HCT116 (cell line): ENCODE results near the gene LRIG1. TPM values are rescaled to one million over a fixed set of nuclear protein-coding genes. Genes with fewer than 3 reads are reported as not detected.

Source experiments
- ATAC-seq: fragments of 200-7000 bp; cut with Tn5 transposase; 2 replicates; pipeline ENCODE4 v1.9.1; 2020; ENCODE audit warnings: mild to moderate bottlenecking, moderate library complexity
- Bru-seq: library from RNA; stranded (reverse); fragments of 400-500 nt; gene quantifications from one replicate; lab custom pipeline; 2021; lab: Mats Ljungman, UMichigan
- BruChase-seq, 2 experiments: library from RNA; stranded (reverse); fragments of 400-500 nt; gene quantifications; one replicate each; lab custom pipeline; 2021; lab: Mats Ljungman, UMichigan
- BruUV-seq: library from RNA; stranded (reverse); fragments of 400-500 nt; replicated peaks from 2 replicates; lab custom pipeline; 2021; lab: Mats Ljungman, UMichigan
- CTCF ChIA-PET: fragments of 300-600 bp; sonication (Branson Sonifier 250); formaldehyde crosslinking; loops from one replicate; lab custom pipeline; 2021; ENCODE audit warnings: antibody characterized with exemption; lab: Charles Lee
- POLR2A ChIA-PET: fragments of 300-600, 350-600 bp; sonication (Branson Sonifier 250); formaldehyde crosslinking; loops from one replicate; lab custom pipeline; 2021; ENCODE audit warnings: antibody characterized with exemption; lab: Charles Lee
- RAD21 ChIA-PET, 2 experiments: fragments of 300-600 bp; sonication (Branson Sonifier 250); formaldehyde crosslinking; loops; one replicate each; lab custom pipeline; 2023; ENCODE audit warnings: low total read pairs in 2 of 2; ENCODE audit not compliant: uncharacterized antibody in 2 of 2, unreplicated experiment in 2 of 2, low non-redundant PET in 1 of 2; lab: Charles Lee
- DNase-seq: peaks from one replicate; pipeline ENCODE4 v3.0.0-alpha.2; 2010; ENCODE audit warnings: low read depth, low spot score
- H2AFZ ChIP-seq: fragments of 200-600 bp; shearing (Covaris generic), sonication (generic); 2 replicates; pipeline ENCODE4 v1.6.1; 2017; ENCODE audit warnings: low read depth, mixed run types, mixed read lengths, antibody characterized with exemption, low read length; ENCODE audit not compliant: poor library complexity, severe bottlenecking
- H3K27ac ChIP-seq: 2 replicates; pipeline ENCODE4 v1.5.1; 2012; ENCODE audit warnings: low read depth, low read length
- H3K27me3 ChIP-seq: fragments of 200-600 bp; sonication (generic); 2 replicates; pipeline ENCODE4 v1.6.1; 2016; ENCODE audit warnings: mixed run types, low read length, mixed read lengths; ENCODE audit not compliant: insufficient read depth
- H3K36me3 ChIP-seq, 2 experiments: fragments of 200-500 bp in 1 of 2; fragments of 200-600 bp in 1 of 2; sonication (Bioruptor generic) in 1 of 2; sonication (generic) in 1 of 2; 2 replicates each; pipeline versions ENCODE4 v1.5.1 to v1.6.1; 2014 to 2016; ENCODE audit warnings: low read length in 2 of 2, inconsistent platforms in 1 of 2, mixed read lengths in 1 of 2, mixed run types in 1 of 2; ENCODE audit not compliant: insufficient read depth in 2 of 2, control insufficient read depth in 1 of 2
- H3K4me1 ChIP-seq, 2 experiments: fragments of 200-600 bp in 1 of 2; sonication (generic) in 1 of 2; 2 replicates each; pipeline versions ENCODE4 v1.5.1 to v1.6.1; 2012 to 2017; ENCODE audit warnings: low read length in 2 of 2, inconsistent platforms in 1 of 2, mild to moderate bottlenecking in 1 of 2, mixed read lengths in 1 of 2, mixed run types in 1 of 2, moderate library complexity in 1 of 2; ENCODE audit not compliant: insufficient read depth in 2 of 2, control insufficient read depth in 1 of 2
- H3K4me2 ChIP-seq: fragments of 200-600 bp; sonication (generic); 2 replicates; pipeline ENCODE4 v1.6.1; 2017; ENCODE audit warnings: mixed run types, low read length, mixed read lengths
- H3K4me3 ChIP-seq, 2 experiments: fragments of 200-600 bp in 1 of 2; sonication (generic) in 1 of 2; replicated peaks in 1 of 2; 2 replicates each; pipeline ENCODE4 v1.5.1; 2011 to 2016; ENCODE audit warnings: low read length in 2 of 2, control low read depth in 1 of 2, low read depth in 1 of 2, mild to moderate bottlenecking in 1 of 2, mixed read lengths in 1 of 2, mixed run types in 1 of 2
- H3K79me2 ChIP-seq: fragments of 200-600 bp; sonication (generic); 2 replicates; pipeline ENCODE4 v1.6.1; 2017; ENCODE audit warnings: mild to moderate bottlenecking, mixed run types, low read length, moderate library complexity, mixed read lengths; ENCODE audit not compliant: insufficient read depth
- H3K9ac ChIP-seq: fragments of 200-600 bp; sonication (generic); 2 replicates; pipeline ENCODE4 v1.6.1; 2016; ENCODE audit warnings: low read length, mixed read lengths
- H3K9me2 ChIP-seq: fragments of 200-600 bp; sonication (generic), shearing (Covaris generic); 2 replicates; pipeline ENCODE4 v1.6.1; 2017; ENCODE audit warnings: mixed run types, mild to moderate bottlenecking, moderate library complexity; ENCODE audit not compliant: insufficient read depth
- H3K9me3 ChIP-seq, 2 experiments: fragments of 200-500 bp in 1 of 2; fragments of 200-600 bp in 1 of 2; sonication (Bioruptor generic) in 1 of 2; sonication (generic) in 1 of 2; 2 replicates each; pipeline ENCODE4 v1.6.1; 2014 to 2017; ENCODE audit warnings: low read length in 2 of 2, mixed read lengths in 2 of 2, inconsistent platforms in 1 of 2, low read depth in 1 of 2, mild to moderate bottlenecking in 1 of 2, mixed run types in 1 of 2, moderate library complexity in 1 of 2; ENCODE audit not compliant: control insufficient read depth in 1 of 2, insufficient read depth in 1 of 2
- H4K20me1 ChIP-seq: fragments of 200-600 bp; sonication (generic), shearing (Covaris generic); 2 replicates; pipeline ENCODE4 v1.6.1; 2017; ENCODE audit warnings: mixed run types, mild to moderate bottlenecking, moderate library complexity; ENCODE audit not compliant: insufficient read depth
- CBX3 ChIP-seq: IDR thresholded peaks from 2 replicates; pipeline ENCODE4 v1.6.1; 2012; ENCODE audit warnings: low read depth
- CEBPB ChIP-seq: IDR thresholded peaks from 2 replicates; pipeline ENCODE4 v1.6.1; 2012; ENCODE audit warnings: low read depth
- EGR1 ChIP-seq: IDR thresholded peaks from 2 replicates; pipeline ENCODE4 v1.6.1; 2012; ENCODE audit warnings: low read depth
- EZH2 ChIP-seq: fragments of 200-600 bp; sonication (generic); IDR thresholded peaks from 2 replicates; pipeline ENCODE4 v1.6.1; 2017; ENCODE audit warnings: antibody characterized with exemption, mixed run types
- EZH2phosphoT487 ChIP-seq: fragments of 200-600 bp; IDR thresholded peaks from 2 replicates; pipeline ENCODE4 v1.6.1; 2018; ENCODE audit warnings: antibody characterized with exemption, borderline replicate concordance
- FOSL1 ChIP-seq: IDR thresholded peaks from 2 replicates; pipeline ENCODE4 v1.6.1; 2012; ENCODE audit warnings: low read depth
- JUND ChIP-seq: IDR thresholded peaks from 2 replicates; pipeline ENCODE4 v1.6.1; 2012
- MAX ChIP-seq: IDR thresholded peaks from 2 replicates; pipeline ENCODE4 v1.6.1; 2012
- SP1 ChIP-seq: IDR thresholded peaks from 2 replicates; pipeline ENCODE4 v1.6.1; 2012; ENCODE audit warnings: low read depth
- SRF ChIP-seq: IDR thresholded peaks from 2 replicates; pipeline ENCODE4 v1.6.1; 2012; ENCODE audit warnings: low read depth
- TCF7L2 ChIP-seq: IDR thresholded peaks from 2 replicates; pipeline ENCODE4 v1.7.0; 2011; ENCODE audit warnings: borderline replicate concordance, inconsistent platforms; ENCODE audit not compliant: insufficient read depth, insufficient read length; ENCODE audit errors: extremely low read depth
- intact Hi-C: fragments of 100-400 bp; cut with micrococcal nuclease; formaldehyde crosslinking; loops from 2 replicates; pipeline ENCODE4 v1.10.0; 2022
- long read RNA-seq: library from polyadenylated mRNA; unstranded; transcript quantifications from one replicate; pipeline ENCODE4 v2.0.0, GENCODE V29; 2021; ENCODE audit not compliant: unreplicated experiment
- polyA plus RNA-seq: library from polyadenylated mRNA; unstranded; fragments of >200 nt; gene quantifications from 2 replicates; pipeline ENCODE4 v1.2.1, GENCODE V29; 2012; ENCODE audit warnings: missing spikeins
- total RNA-seq: library from RNA; stranded (reverse); gene quantifications from one replicate; pipeline ENCODE4 v1.2.1, GENCODE V29; 2021; ENCODE audit not compliant: unreplicated experiment
- TF ChIP-seq, protein P1 (sequence below), 3 experiments: fragments of 200-600 bp in 1 of 3; sonication (generic) in 1 of 3; IDR thresholded peaks in 2 of 3; conservative IDR thresholded peaks in 1 of 3; 2 replicates each; pipeline ENCODE4 v1.5.1; 2012 to 2017; ENCODE audit warnings: low read depth in 2 of 3, low read length in 2 of 3, antibody characterized with exemption in 1 of 3, borderline replicate concordance in 1 of 3, control low read depth in 1 of 3, mild to moderate bottlenecking in 1 of 3, mixed read lengths in 1 of 3, mixed run types in 1 of 3, moderate library complexity in 1 of 3; ENCODE audit not compliant: insufficient read depth in 1 of 3

LRIG1 gene
- 3.1 TPM for total RNA-seq
- polyA plus RNA-seq: 2.6 and 3.5 TPM in 2 replicates
- Bru-seq, nascent RNA: percentile 40 among the genes with signal in this experiment
- percentile 32 among the genes with signal in this experiment for BruChase-seq, experiment 1, labeled RNA remaining after a 6-hour chase
- BruChase-seq, experiment 2, labeled RNA remaining after a 2-hour chase: percentile 33 among the genes with signal in this experiment
- long read RNA-seq, full-length matches to known transcripts: 1 of 5 reads
- long read RNA-seq, partial matches to known transcripts: 3 of 5 reads
- long read RNA-seq, other reads (novel, unspliced or antisense): 1 of 5 reads

DNA sequence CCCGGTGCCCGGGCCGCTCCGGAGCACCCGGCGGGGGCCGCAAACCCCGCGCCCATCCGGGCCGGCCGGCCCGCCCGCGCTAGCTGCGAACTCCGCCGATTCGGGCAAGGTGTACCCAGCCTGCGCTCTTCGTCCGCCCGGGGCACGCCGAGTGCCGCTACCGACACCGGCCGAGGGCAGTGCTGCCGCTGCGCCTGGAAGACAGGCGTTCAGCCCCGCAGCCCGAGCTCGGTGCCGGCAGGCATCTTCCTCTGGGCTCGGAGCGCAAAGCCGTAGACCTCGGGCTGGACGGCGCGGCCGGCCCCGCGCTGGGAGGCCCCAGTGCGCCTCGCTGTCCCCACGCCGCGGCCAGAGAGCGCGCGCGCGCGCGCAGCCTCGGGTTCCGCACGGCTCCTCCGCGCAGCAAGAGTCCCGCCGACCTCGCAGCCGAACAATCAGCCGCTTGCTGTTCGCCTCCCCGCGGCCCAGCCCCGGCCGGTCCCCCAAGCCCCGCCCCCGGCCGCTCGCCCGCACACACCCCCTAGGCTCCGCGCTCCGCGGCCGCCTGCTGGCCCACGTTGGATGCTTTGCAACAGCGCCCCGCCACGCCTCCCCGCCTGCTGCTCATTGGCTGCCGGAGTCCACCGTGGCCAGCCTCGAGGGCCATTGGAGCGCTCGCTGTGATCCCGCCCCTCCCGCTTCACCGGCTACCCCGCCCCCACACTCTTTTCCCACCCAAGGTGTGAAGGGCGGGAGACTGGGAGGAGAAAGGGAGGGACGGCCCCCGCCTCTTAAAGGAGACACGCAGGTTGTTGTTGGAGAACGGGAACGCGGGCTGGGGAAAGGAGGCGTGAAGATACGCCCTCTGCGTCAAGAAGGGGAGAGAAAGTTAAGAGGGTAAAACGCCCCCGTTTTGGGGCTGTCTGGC, at the start of gene LRIG1:
LRIG1 (minus strand) TSS at position 447 of the 907 bp plus-strand sequence. CDS start 615 bp downstream, outside the sequence.
- Histone ChIP-seq H3K4me3 (peak within 1 kb of the TSS; percentile 36 to 53), H3K36me3 (no peaks in the 10 kb centered on the region), H3K4me1 (peaks cover 0 to 12% of the 10 kb centered on the region in 2 experiments; a peak in 2 of 4 replicates), H3K9me3 (no peaks in the 10 kb centered on the region), H3K79me2 (no peaks in the 10 kb centered on the region), H3K27ac (peak within 1 kb of the TSS; percentile 40; the same call in 1 of the 2 replicates), H3K4me2 (peak within 1 kb of the TSS; percentile 76), H2AFZ (peak within 1 kb of the TSS; percentile 94), H4K20me1 (no peaks in the 10 kb centered on the region), H3K9me2 (no peaks in the 10 kb centered on the region), H3K27me3 (peaks cover 42% of the 10 kb centered on the region), H3K9ac (peak within 1 kb of the TSS; percentile 17; the same call in 1 of the 2 replicates)
- ChIA-PET CTCF (no interaction called here), RAD21 (no interaction called here), POLR2A (no interaction called here)
- intact Hi-C loops: no loop called here
- BruUV-seq: no TSS peak
- DNase-seq: peak; percentile 91
- TF ChIP-seq EGR1 (peak; percentile 81), CEBPB (no peak), CBX3 (peak; percentile 89), EZH2phosphoT487 (no peak), FOSL1 (no peak), SRF (no peak), SP1 (peak; percentile 92), TCF7L2 (no peak), MAX (peak; percentile 93), JUND (no peak), EZH2 (no peak)
- TF ChIP-seq, protein P1, sequence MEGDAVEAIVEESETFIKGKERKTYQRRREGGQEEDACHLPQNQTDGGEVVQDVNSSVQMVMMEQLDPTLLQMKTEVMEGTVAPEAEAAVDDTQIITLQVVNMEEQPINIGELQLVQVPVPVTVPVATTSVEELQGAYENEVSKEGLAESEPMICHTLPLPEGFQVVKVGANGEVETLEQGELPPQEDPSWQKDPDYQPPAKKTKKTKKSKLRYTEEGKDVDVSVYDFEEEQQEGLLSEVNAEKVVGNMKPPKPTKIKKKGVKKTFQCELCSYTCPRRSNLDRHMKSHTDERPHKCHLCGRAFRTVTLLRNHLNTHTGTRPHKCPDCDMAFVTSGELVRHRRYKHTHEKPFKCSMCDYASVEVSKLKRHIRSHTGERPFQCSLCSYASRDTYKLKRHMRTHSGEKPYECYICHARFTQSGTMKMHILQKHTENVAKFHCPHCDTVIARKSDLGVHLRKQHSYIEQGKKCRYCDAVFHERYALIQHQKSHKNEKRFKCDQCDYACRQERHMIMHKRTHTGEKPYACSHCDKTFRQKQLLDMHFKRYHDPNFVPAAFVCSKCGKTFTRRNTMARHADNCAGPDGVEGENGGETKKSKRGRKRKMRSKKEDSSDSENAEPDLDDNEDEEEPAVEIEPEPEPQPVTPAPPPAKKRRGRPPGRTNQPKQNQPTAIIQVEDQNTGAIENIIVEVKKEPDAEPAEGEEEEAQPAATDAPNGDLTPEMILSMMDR (IDR thresholded peaks at IDR 0.05 in 2 of 3, conservative IDR thresholded peaks at IDR 0.05 in 1 of 3; ENCODE audit: borderline replicate concordance in 1 of 3, insufficient read depth in 1 of 3, low read depth in 2 of 3, low read length in 2 of 3): peak in 1 of 3 experiments; percentile 10; a peak in 1 of 6 replicates
- peak; percentile 97 for ATAC-seq
